Sigmoid colon (tissue), 3 donors: ENCODE data around the gene LUC7L3.

ENCODE experiments used
- POLR2A ChIP-seq, 2 donors: fragments of 450-650 bp; IDR thresholded peaks; one replicate each; pipeline ENCODE4 v1.6.1; 2016; ENCODE audit warnings: antibody characterized with exemption in 2 of 2, mild to moderate bottlenecking in 2 of 2, moderate library complexity in 2 of 2
- TF ChIP-seq, protein P1 (sequence below), 4 experiments: fragments of 450-650 bp in 3 of 4; fragments of 200-600 bp in 1 of 4; IDR thresholded peaks; one replicate each; pipeline ENCODE4 v1.5.1; 2016 to 2019; ENCODE audit warnings: antibody characterized with exemption in 4 of 4, mild to moderate bottlenecking in 3 of 4, moderate library complexity in 2 of 4

DNA sequence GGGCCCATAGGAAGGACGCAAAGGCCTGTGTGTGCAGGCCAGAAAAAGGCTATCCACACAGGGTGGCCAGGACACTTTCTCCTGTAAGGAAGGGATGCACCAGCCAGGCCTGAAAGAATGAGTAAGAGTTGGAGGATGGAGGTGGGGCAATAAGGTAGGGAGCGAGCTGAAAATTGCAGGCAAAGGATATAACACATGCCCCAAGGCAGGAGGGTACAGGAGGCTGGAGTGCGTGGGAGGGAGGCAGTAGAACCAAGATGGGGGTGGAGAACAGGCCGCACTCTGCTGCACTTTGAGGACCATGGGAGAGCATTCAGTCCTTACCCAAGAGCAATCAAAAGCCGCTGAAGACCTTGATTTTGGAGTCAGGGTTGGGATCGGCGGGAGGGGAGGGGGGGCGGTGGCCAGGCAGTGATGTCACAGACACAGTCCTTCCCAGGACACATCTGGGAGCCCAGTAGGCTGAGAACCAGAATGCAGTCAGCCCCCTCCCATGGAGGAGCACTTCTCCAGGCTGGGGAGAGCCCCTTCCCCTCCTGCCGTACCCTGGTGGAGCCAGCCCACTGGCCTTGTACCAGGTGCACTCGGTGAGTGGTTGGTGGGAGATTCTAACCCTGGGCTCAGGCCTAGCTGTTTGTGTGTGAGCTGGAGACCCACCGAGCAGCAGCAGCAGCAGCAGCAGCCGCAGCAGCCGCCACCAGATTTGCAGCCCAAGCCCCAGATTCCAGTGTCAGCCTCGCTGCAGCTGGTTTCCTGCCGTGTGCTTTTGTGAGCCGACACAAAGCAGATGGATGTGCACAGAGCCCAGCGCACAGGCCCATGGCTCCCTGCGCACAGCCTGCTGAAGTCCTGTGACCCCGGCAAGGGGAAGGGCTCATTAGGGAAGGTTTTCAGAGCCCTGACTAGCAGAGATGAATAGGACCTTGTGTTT, 29.2 kb upstream of the LUC7L3 start:
- TF ChIP-seq POLR2A (IDR thresholded peaks at IDR 0.05), result no peak
- TF ChIP-seq, protein P1, sequence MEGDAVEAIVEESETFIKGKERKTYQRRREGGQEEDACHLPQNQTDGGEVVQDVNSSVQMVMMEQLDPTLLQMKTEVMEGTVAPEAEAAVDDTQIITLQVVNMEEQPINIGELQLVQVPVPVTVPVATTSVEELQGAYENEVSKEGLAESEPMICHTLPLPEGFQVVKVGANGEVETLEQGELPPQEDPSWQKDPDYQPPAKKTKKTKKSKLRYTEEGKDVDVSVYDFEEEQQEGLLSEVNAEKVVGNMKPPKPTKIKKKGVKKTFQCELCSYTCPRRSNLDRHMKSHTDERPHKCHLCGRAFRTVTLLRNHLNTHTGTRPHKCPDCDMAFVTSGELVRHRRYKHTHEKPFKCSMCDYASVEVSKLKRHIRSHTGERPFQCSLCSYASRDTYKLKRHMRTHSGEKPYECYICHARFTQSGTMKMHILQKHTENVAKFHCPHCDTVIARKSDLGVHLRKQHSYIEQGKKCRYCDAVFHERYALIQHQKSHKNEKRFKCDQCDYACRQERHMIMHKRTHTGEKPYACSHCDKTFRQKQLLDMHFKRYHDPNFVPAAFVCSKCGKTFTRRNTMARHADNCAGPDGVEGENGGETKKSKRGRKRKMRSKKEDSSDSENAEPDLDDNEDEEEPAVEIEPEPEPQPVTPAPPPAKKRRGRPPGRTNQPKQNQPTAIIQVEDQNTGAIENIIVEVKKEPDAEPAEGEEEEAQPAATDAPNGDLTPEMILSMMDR (IDR thresholded peaks at IDR 0.05), result no peak
